HG02943 (cell line): ENCODE measurements around the gene MRS2.

ENCODE experiments used
- ATAC-seq: cut with Tn5 transposase; IDR thresholded peaks from one replicate; pipeline ENCODE4 v1.9.1; 2021; ENCODE audit warnings: mild to moderate bottlenecking, low read depth, moderate library complexity; ENCODE audit not compliant: unreplicated experiment

MRS2 gene

DNA sequence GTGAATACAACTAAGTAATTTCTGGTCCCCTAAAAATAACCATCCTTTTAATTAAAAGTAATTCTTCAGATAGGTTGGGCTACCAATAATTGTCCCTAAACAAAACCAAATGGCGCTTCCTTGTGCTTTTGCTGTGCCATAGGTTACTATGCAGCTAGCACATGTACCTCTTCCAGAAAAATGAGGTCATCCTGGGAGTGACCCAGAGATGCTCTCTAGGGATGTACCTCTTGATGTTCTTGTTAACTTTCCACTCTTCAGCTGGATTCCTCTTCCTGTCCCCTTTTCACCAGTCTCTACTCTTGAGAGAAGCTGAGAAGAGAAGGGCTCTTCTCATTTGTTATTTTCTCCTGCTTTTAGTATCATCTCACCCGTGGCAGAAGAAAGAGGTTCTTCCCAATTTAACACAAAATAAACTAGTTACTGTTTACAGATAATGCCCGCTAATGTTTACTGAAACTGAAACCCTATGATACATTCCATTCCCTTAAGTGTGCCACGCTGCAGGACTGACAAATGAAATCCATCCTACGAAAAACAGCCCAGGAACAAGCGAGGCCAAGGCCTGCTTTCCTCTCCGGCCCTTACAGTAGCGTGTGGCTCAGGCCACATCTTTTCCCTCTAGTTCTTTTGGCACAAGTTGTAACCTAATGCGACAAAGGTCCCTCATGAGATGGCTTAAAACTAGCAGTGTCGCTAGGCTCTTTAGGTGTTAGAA lies 24.2 kb downstream of the MRS2 start:
- no peak for ATAC-seq

DNA sequence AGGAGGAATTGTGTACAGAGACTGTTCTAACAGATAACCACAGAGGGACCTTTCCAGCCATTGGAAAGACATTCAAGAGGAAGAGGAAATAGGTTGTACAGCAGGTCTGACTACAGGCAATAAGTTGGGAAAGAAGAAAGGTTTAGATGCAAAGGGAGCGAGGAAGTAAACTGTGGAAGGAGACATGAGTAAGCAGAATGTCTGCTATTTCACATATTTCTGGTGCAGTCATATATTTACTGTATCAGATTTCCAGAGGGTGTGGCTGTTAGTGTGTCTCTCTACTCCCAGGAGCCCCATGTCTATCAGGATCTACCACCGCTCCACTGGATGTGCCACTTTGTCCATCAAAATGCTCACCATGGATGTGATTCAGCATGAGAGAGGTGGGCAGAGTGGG lies 25.9 kb downstream of the MRS2 start:
- no peak for ATAC-seq

- ATAC-seq = no peak
Observed at GRCh38 chr6:24429146-24429545, 26.4 kb downstream of the MRS2 start.

DNA sequence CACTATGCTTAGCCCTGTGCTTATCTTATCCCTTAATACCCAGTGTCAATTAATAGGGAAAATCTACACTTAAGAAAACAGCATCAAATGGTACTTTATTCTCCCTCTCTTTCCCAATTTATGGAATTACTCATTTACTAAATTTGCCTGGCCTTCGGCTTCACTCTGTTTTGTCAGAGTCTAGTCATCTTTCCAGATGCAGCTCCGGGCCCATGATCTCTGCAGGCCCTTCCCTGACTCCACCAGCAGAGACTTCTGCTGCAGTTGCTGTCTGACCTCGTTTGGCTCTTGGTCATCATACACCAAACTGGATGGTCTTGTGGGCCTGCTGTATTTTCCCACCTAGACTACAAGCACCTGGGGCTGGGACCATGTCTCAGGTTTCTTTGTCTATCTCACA lies 27.4 kb downstream of the MRS2 start:
- ATAC-seq = no peak

- no peak for ATAC-seq
Observed at GRCh38 chr6:24431045-24431451, 28.3 kb downstream of the MRS2 start.

DNA sequence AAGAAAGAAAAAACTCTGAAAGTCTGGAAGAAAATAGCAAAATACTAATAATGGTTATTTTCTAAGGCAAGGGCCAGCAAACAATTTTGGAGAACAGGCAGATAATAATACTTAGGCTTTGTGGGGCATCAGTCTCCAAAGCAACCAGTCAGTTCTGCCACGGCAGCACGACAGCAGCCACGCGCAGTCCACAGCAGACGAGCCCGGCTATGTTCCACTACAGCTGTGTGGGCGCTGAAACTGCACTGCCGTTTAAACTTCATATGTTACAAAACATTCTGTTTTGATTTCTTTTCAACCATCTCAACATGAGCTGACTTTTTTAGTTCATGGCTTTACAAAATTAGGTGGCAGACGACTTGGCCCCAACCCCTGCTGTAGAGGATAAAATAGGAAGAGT lies 29.9 kb downstream of the MRS2 start:
- no peak for ATAC-seq

- ATAC-seq = no peak
Observed at GRCh38 chr6:24436979-24437378, 34.2 kb downstream of the MRS2 start.

GRCh38 chr6:24439858-24440539 lies 37.3 kb downstream of the MRS2 start:
- no peak for ATAC-seq

DNA sequence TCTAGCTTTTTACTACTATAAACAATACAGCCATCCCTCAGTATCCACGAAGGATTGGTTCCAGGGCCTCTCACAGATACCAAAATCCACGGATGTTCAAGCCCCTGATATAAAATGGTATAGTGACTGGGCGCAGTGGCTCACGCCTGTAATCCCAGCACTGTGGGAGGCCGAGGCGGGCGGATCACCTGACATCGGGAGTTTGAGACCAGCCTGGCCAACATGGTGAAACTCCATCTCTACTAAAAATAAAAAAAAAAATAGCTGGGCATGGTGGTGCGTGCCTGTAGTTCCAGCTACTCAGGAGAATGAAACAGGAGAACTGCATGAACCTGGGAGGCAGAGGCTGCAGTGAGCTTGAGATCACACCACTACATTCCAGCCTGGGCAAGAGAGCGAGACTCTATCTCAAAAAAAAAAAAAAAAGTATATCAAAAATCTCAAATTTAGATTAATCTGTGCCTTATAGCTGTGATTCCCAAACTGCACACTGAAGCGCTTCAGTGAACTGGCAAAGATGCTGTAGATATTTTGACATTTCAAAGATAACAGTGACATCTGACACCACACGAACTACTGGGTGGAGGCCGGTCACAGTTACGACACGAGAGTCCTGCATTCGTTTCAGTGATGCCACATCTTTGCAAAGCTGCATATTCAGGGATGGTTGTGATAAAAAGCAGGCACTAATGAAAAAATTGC lies 38.3 kb downstream of the MRS2 start:
- ATAC-seq = no peak

DNA sequence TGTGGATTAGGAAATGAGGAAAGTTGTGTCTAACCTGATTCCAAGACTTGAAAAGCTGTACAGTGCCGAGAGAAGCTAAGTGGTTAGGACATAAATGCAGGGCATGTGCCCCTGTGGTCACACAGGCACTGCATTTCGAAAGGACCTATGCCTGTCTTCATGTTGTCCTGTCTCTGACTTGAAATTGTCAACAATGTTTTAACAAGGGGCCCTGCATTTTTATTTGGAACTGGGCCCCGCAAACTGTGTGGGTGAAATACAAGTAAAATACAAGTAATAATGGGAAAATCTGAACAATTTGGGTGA lies 38.8 kb downstream of the MRS2 start:
- no peak for ATAC-seq

- ATAC-seq = no peak
Observed at GRCh38 chr6:24444588-24444987, 41.9 kb downstream of the MRS2 start.

GRCh38 chr6:24445704-24446103 lies 43.0 kb downstream of the MRS2 start:
- no peak for ATAC-seq

DNA sequence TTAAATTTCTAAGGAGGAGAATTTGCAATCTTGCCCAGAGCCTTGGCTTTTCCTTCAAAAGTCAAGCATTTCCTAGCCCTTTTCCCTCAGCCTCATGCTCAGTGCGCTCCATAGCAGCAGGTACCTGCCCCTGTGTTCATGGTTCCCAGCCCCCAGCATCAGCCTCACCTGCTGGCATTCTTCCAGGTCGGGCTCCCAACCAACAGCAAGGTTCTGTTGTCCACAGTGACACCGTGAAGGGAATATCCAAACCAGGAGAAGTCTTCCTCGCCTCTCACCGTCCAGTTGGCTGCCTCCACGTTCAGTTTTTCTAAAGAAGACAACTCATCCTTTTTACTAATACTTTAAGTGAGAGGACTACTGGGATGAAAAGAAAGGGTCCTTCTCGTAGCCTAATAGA lies 43.9 kb downstream of the MRS2 start:
- no peak for ATAC-seq

DNA sequence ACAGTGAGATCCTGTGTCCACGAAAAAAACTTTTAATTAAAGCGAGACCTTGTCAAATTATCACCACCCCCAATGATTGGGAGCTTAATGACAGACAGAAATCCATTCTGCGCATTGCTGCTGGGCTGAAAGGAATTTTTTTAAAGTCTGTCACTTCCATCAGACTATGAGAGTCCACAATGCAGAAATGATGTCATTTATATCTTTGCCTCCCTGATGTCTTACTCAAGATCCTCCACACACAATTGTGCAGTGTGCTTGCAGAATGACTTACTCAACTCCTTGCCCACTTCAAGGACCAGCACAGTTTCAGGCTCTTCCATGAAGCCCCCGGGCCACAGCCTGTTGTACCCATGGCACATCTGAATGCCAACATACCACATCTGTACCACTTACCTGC lies 45.7 kb downstream of the MRS2 start:
- no peak for ATAC-seq

DNA sequence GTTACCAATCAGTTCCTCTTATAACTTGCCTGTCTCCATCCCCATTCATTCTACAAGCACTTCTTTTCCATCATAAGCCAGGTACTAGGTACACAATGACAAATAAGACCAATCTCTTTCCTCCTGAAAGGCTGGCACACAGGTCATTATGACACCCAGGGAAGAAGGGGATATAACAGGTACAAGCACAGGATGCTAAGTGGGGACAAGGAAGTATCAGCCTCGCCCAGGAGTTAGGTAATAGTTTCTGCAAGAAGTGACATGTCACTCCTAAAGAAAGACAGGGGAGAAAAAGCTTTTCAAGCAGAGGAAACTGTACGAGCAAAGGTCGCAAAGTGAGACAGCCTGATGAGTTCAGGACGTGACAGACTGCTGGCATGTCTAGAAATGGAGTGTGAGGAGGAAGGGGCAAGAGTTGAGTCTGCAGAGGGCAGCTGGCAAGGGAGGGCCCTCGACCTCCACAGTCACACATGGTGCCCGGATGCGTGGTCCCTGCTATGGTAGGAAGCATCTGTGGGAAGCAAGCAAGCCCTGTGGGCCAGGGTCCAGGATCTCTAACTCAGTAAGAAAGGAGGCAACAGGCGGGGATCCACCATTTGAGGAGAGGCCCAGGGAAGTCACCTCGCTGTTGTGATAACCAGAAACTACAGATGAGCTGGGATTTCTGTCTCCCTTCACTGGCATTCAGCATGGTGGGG lies 46.2 kb downstream of the MRS2 start:
- ATAC-seq = no peak

- ATAC-seq = no peak
Observed at GRCh38 chr6:24451581-24452388, 49.0 kb downstream of the MRS2 start.

GRCh38 chr6:24453921-24454320 lies 51.2 kb downstream of the MRS2 start:
- ATAC-seq = no peak

DNA sequence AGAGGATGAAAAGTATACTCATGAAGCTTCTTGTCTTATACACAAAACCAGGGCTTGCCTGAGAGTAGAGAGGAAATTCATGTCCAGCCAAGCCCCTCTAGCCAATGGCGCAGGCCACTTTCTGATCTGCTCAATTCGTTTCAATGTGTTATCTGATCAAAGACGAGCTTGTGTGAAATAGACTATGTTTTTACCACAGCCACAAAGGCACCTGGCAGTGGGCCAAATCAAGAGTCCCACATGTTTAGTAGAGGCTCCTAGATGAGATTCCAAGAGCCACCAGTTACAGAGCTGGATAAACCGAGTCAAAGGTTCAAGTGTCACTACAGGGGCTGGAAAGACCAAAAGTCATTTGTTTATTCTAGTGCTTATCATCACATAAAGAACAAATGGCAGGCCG lies 51.7 kb downstream of the MRS2 start:
- no peak for ATAC-seq

DNA sequence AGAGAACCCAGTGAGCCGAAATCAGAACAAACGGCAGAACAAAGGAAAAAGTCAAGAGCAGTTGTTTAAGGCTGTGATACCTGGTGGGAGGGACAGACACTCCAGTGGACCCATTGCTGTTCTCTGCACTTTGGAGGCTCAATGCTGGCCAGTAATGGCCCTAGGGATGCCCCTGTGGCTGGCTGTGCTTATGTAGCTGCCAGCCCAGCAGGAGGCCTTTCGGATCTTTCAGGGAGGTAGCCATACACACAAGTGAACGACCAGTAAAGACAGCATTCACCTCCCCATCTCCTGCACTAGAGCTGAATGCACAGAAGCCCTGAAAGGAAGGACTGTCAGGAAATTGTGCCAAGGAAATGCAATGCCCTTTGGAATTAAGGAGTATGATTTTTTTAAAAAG lies 52.3 kb downstream of the MRS2 start:
- ATAC-seq = no peak

- no peak for ATAC-seq
Observed at GRCh38 chr6:24458134-24458533, 55.4 kb downstream of the MRS2 start.

- no peak for ATAC-seq
Observed at GRCh38 chr6:24458941-24459340, 56.2 kb downstream of the MRS2 start.
